ENCODE data around the gene SNX8.

SNX8 gene

DNA sequence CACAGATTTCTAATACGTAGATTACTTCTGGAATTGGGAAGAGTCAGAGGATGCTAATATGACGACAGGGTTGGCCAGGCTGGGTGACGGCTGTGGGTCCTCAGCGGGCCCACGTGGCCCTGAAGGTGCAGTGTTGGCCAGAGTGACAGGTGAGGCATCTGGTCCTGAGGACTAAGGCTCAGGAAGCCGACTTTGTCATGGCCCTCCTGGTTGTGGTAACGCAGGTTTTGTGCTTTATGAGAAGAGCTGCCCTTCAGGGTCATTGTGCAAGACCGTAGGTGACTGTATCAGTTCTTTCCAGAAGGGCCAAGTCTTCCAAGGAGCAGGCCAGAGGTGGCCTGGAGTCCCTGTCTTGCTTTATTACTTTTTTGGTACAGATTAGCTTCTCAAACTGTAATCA lies 42.9 kb upstream of the SNX8 start:
- TF ChIP-seq, protein P1, sequence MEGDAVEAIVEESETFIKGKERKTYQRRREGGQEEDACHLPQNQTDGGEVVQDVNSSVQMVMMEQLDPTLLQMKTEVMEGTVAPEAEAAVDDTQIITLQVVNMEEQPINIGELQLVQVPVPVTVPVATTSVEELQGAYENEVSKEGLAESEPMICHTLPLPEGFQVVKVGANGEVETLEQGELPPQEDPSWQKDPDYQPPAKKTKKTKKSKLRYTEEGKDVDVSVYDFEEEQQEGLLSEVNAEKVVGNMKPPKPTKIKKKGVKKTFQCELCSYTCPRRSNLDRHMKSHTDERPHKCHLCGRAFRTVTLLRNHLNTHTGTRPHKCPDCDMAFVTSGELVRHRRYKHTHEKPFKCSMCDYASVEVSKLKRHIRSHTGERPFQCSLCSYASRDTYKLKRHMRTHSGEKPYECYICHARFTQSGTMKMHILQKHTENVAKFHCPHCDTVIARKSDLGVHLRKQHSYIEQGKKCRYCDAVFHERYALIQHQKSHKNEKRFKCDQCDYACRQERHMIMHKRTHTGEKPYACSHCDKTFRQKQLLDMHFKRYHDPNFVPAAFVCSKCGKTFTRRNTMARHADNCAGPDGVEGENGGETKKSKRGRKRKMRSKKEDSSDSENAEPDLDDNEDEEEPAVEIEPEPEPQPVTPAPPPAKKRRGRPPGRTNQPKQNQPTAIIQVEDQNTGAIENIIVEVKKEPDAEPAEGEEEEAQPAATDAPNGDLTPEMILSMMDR (conservative IDR thresholded peaks at IDR 0.05; ENCODE audit: low read depth): no peak
- H3K27ac ChIP-seq: peak overlapping the region; percentile 52
- CTCF ChIA-PET: no interaction called here
- POLR2A ChIA-PET (ENCODE audit: low non-redundant PET): interaction anchor here (0.6 kb wide), 1 partner anchor 43 kb away, joined by 3 read pairs; no protein-coding TSS in a partner anchor
- DNase-seq (ENCODE audit: low spot score): no peak

DNA sequence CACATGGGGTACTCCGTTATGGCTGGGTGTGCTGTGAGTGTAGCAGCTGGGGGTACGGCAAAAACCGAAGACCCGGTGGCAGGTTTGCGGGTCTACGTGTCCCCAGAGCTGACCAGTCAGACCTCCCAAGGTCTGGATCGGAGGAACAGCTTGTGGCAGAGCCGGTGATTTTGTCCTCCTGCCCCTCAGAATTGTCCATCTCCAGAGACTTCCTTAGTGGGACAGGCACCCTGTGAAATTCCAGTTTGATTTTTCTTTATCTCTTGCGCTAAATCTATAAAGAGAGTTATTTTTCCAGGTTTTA lies 41.4 kb upstream of the SNX8 start:
- peak overlapping the region; percentile 94 for H3K27ac ChIP-seq
- ChIA-PET CTCF (interaction anchor here (1.1 kb wide), 1 partner anchor 123 kb away, joined by 3 read pairs; the partner anchor contains the start of gene MAD1L1), POLR2A (ENCODE audit: low non-redundant PET) (no interaction called here)
- TF ChIP-seq, protein P1 (conservative IDR thresholded peaks at IDR 0.05; ENCODE audit: low read depth): no peak
- DNase-seq (ENCODE audit: low spot score): no peak

DNA sequence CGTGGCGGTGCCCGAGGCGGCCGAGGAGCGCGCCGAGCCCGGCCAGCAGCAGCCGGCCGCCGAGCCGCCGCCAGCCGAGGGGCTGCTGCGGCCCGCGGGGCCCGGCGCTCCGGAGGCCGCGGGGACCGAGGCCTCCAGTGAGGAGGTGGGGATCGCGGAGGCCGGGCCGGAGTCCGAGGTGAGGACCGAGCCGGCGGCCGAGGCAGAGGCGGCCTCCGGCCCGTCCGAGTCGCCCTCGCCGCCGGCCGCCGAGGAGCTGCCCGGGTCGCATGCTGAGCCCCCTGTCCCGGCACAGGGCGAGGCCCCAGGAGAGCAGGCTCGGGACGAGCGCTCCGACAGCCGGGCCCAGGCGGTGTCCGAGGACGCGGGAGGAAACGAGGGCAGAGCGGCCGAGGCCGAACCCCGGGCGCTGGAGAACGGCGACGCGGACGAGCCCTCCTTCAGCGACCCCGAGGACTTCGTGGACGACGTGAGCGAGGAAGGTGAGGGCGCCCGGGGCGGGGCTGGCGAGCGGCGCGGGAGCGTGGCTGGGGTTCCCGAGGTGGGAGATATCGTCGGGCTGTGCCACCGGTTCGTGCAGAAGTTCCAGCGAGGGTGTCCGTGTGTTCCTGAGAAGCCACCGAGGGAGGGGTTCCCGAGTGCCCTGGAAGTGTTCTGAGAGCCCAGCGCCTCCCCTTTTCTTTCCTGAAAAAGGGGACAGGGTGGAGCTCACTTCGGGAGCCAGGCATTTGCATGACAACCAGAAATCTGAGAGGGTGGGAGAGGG lies 40.9 kb upstream of the SNX8 start:
- peak; percentile 12 for DNase-seq (ENCODE audit: low spot score)
- CTCF ChIA-PET: interaction anchor here (1.1 kb wide), 1 partner anchor 123 kb away, joined by 3 read pairs; the partner anchor contains the start of gene MAD1L1
- peak overlapping the region; percentile 94 for H3K27ac ChIP-seq
- POLR2A ChIA-PET (ENCODE audit: low non-redundant PET): no interaction called here
- TF ChIP-seq, protein P1 (conservative IDR thresholded peaks at IDR 0.05; ENCODE audit: low read depth): no peak

DNA sequence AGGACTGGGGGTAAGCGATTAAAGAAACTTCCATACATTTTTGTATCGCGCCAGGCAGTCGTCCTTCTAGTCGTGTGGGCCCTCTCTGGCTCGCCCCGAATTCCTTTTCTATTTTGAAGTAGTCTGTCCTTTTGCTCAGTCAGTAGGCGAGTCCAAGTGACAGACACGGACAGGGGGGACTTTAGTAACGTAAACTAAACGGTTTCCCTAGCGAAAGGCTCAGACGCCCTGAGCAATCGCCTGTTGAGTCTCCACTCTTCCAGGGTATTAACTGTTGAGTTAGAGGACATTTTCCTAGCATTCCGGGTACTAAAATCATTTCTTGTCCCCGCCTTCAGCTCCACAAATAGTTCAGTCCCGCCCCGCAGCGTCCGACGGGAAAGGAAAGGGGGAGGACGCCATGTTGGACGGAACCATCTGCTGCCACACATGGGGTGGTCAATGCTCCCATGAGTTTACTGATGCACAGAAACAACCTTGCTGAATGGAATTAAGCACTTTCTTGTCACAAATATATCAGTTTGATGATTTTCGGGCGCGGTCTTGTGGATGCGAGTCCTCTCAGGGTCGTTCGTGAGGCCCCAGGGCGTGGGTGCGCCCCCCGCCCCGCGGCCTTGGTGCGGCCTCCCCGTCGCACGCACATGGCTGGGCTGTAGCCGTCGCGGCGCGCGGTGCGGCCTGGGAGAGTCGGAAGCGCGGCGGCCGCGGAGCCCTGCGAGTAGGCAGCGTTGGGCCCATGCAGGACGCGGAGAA lies 40.1 kb upstream of the SNX8 start, which contains the start of gene EIF3B:
EIF3B (plus strand) TSS at position 642 of the 753 bp plus-strand sequence; CDS start at position 737, 95 bp downstream.
- TF ChIP-seq, protein P1 (conservative IDR thresholded peaks at IDR 0.05; ENCODE audit: low read depth): no peak
- H3K27ac ChIP-seq: peak within 1 kb of the TSS; percentile 94
- POLR2A ChIA-PET (ENCODE audit: low non-redundant PET): interaction anchor here (0.6 kb wide), 1 partner anchor 120 kb away, joined by 3 read pairs; no protein-coding TSS in a partner anchor
- CTCF ChIA-PET: interaction anchor here (1.0 kb wide), 1 partner anchor 30 kb away, joined by 4 read pairs; no protein-coding TSS in a partner anchor
- DNase-seq (ENCODE audit: low spot score): peak; percentile 96

DNA sequence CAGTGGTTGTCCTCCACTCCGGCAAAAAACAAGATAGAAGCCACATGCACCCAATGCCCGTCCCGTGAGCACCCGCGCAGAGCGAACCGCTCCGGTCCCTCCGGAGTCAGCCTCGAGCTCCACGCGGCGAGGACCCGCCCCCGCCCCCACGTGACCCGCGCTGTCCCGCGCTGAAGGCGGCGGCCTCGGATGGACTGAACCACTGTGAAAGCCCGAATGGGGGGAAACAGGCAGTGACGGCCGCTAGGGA lies 39.6 kb upstream of the SNX8 start:
- POLR2A ChIA-PET (ENCODE audit: low non-redundant PET): interaction anchor here (0.6 kb wide), 1 partner anchor 120 kb away, joined by 3 read pairs; no protein-coding TSS in a partner anchor
- H3K27ac ChIP-seq: peak overlapping the region; percentile 94
- TF ChIP-seq, protein P1 (conservative IDR thresholded peaks at IDR 0.05; ENCODE audit: low read depth): no peak
- peak; percentile 98 for DNase-seq (ENCODE audit: low spot score)
- CTCF ChIA-PET: interaction anchor here (1.0 kb wide), 1 partner anchor 30 kb away, joined by 4 read pairs; no protein-coding TSS in a partner anchor

DNA sequence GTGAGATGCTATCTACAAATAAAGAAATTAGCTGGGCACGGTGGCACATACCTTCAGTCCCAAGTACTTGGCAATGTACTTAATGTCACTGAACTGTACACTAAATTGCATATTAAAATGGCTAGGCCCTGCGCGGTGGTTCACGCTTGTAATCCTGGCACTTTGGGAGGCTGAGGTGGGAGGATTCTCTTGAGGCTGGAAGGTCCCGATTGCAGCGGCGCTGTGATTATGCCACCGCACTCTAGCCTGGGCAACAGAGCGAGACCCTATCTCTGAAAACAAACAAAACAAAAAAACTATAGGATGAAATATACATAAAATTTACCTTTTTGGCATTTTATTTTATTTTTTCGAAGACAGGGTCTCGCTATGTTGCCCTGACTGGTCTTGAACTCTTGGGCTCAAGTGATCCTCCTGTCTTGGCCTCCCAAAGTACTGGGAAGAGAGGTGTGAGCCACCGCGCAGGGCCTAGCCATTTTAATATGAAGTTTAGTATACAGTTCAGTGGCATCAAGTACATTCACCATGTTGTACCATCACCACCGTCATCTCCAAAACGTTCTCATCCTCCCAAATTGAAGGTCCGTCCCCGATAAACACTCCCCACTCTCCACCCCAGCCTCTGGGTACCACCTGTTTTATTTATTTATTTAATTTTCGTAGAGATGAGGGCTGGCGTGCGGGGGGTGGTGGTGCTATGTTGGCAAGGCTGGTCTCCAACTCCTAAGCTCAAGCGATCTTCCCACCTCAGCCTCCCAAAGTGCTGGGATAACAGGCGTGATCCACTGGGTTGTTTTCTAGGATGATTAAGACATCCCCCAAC lies 39.1 kb upstream of the SNX8 start:
- H3K27ac ChIP-seq: peak overlapping the region; percentile 94
- CTCF ChIA-PET: interaction anchor here (1.0 kb wide), 1 partner anchor 31 kb away, joined by 4 read pairs; no protein-coding TSS in a partner anchor
- TF ChIP-seq, protein P1 (conservative IDR thresholded peaks at IDR 0.05; ENCODE audit: low read depth): no peak
- no peak for DNase-seq (ENCODE audit: low spot score)
- POLR2A ChIA-PET (ENCODE audit: low non-redundant PET): interaction anchor here (0.6 kb wide), 1 partner anchor 119 kb away, joined by 3 read pairs; no protein-coding TSS in a partner anchor

All from RWPE1 (cell line).